Loucy (cell line): ENCODE results near the gene APOF.

ENCODE experiments used
- CTCF ChIP-seq: fragments of 200-600 bp; sonication (generic); conservative IDR thresholded peaks from 2 replicates; pipeline ENCODE4 v1.5.1; 2014; ENCODE audit warnings: mild to moderate bottlenecking, antibody characterized with exemption, low read length
- EZH2phosphoT487 ChIP-seq: fragments of 200-600 bp; IDR thresholded peaks from 2 replicates; pipeline ENCODE4 v1.6.1; 2018; ENCODE audit warnings: antibody characterized with exemption, mild to moderate bottlenecking, moderate library complexity, borderline replicate concordance

- TF ChIP-seq CTCF (no peak), EZH2phosphoT487 (no peak)
These were observed 24.1 kb downstream of the APOF start, which contains the start of gene IL23A for GRCh38 chr12:56338308-56339157.
